CD14-positive monocyte (primary cell): ENCODE results near the gene STK32A. TPM values are rescaled to one million over a fixed set of nuclear protein-coding genes. Genes with fewer than 3 reads are reported as not detected.

Experiments
- DNase-seq, 3 donors: peaks; one replicate each; pipeline ENCODE4 v3.0.0-alpha.2; 2011 to 2022
- H2AFZ ChIP-seq: 2 replicates; pipeline ENCODE4 v1.6.0; 2012; ENCODE audit warnings: mild to moderate bottlenecking, low read depth, low read length, inconsistent platforms; ENCODE audit not compliant: insufficient read depth, poor library complexity, severe bottlenecking
- H3K27ac ChIP-seq, 2 donors: 1 replicate in 1 of 2; 2 replicates in 1 of 2; pipeline ENCODE4 v1.5.1; 2012 to 2013; ENCODE audit warnings: low read length in 2 of 2, control low read depth in 1 of 2, inconsistent platforms in 1 of 2, low read depth in 1 of 2, mild to moderate bottlenecking in 1 of 2
- H3K27me3 ChIP-seq, 2 donors: one replicate each; pipeline versions ENCODE4 v1.6.0 to v1.6.1; 2011 to 2013; ENCODE audit warnings: low read length in 2 of 2; ENCODE audit not compliant: control insufficient read depth in 2 of 2, insufficient read depth in 2 of 2
- H3K36me3 ChIP-seq, 2 donors: replicated peaks in 1 of 2; 1 replicate in 1 of 2; 2 replicates in 1 of 2; pipeline versions ENCODE4 v1.5.1 to v1.6.1; 2012 to 2013; ENCODE audit warnings: low read length in 2 of 2, control low read depth in 1 of 2, inconsistent platforms in 1 of 2, mild to moderate bottlenecking in 1 of 2; ENCODE audit not compliant: insufficient read depth in 2 of 2, control insufficient read depth in 1 of 2
- H3K4me1 ChIP-seq, 2 donors: 1 replicate in 1 of 2; 2 replicates in 1 of 2; pipeline versions ENCODE4 v1.5.1 to v1.6.1; 2012 to 2013; ENCODE audit warnings: low read length in 2 of 2, control low read depth in 1 of 2, inconsistent platforms in 1 of 2, mild to moderate bottlenecking in 1 of 2, moderate library complexity in 1 of 2; ENCODE audit not compliant: insufficient read depth in 2 of 2, control insufficient read depth in 1 of 2
- H3K4me2 ChIP-seq: replicated peaks from 2 replicates; pipeline ENCODE3; 2012; ENCODE audit warnings: low read length, moderate library complexity, mild to moderate bottlenecking; ENCODE audit not compliant: poor library complexity, severe bottlenecking; ENCODE audit errors: extremely low read depth
- H3K4me3 ChIP-seq, 3 experiments: fragments of 200-600 bp in 1 of 3; sonication (generic) in 1 of 3; replicated peaks in 1 of 3; 1 replicate in 2 of 3; 2 replicates in 1 of 3; pipeline ENCODE4 v1.5.1; 2011 to 2013; ENCODE audit warnings: low read length in 3 of 3, mild to moderate bottlenecking in 3 of 3, control low read depth in 2 of 3, low read depth in 2 of 3, inconsistent platforms in 1 of 3, moderate library complexity in 1 of 3
- H3K79me2 ChIP-seq: 2 replicates; pipeline ENCODE4 v1.6.0; 2012; ENCODE audit warnings: mild to moderate bottlenecking, control low read depth, inconsistent platforms, low read length, moderate library complexity; ENCODE audit not compliant: insufficient read depth
- H3K9ac ChIP-seq: 2 replicates; pipeline ENCODE4 v1.6.0; 2017; ENCODE audit warnings: low read length, mild to moderate bottlenecking; ENCODE audit not compliant: insufficient read depth, poor library complexity, severe bottlenecking
- H3K9me3 ChIP-seq, 2 donors: replicated peaks in 1 of 2; 1 replicate in 1 of 2; 2 replicates in 1 of 2; pipeline versions ENCODE4 v1.5.1 to v1.6.1; 2012 to 2013; ENCODE audit warnings: low read length in 2 of 2, control low read depth in 1 of 2; ENCODE audit not compliant: control insufficient read depth in 1 of 2, insufficient read depth in 1 of 2
- H4K20me1 ChIP-seq: 2 replicates; pipeline ENCODE4 v1.6.0; 2012; ENCODE audit warnings: mild to moderate bottlenecking, low read length, control low read depth, moderate library complexity; ENCODE audit not compliant: insufficient read depth
- H3K27ac Mint-ChIP-seq, 7 donors: one replicate each; pipeline ENCODE4 v1.8.0; 2020; ENCODE audit warnings: mild to moderate bottlenecking in 7 of 7, mixed read lengths in 7 of 7, moderate library complexity in 6 of 7, inconsistent platforms in 2 of 7
- H3K27me3 Mint-ChIP-seq, 3 donors: one replicate each; pipeline ENCODE4 v1.8.0; 2021 to 2022; ENCODE audit warnings: low read depth in 3 of 3, mild to moderate bottlenecking in 3 of 3, mixed read lengths in 3 of 3, moderate library complexity in 3 of 3, inconsistent platforms in 1 of 3
- H3K36me3 Mint-ChIP-seq, 2 donors: one replicate each; pipeline ENCODE4 v1.8.0; 2020; ENCODE audit warnings: mixed read lengths in 2 of 2, inconsistent platforms in 1 of 2, mild to moderate bottlenecking in 1 of 2
- H3K4me1 Mint-ChIP-seq: one replicate; pipeline ENCODE4 v1.8.0; 2020; ENCODE audit warnings: mild to moderate bottlenecking, mixed read lengths
- H3K4me3 Mint-ChIP-seq, 2 donors: one replicate each; pipeline ENCODE4 v1.8.0; 2020; ENCODE audit warnings: mild to moderate bottlenecking in 2 of 2, mixed read lengths in 2 of 2, moderate library complexity in 1 of 2
- H3K9me3 Mint-ChIP-seq, 7 donors: one replicate each; pipeline ENCODE4 v1.8.0; 2020 to 2022; ENCODE audit warnings: mixed read lengths in 7 of 7, mild to moderate bottlenecking in 6 of 7, moderate library complexity in 6 of 7, inconsistent platforms in 2 of 7
- WGBS: methylation state at CpG from one replicate; pipeline ENCODE4 v1.1.5; 2013; ENCODE audit warnings: missing lambda C conversion rate; ENCODE audit not compliant: insufficient coverage; 5-methylcytosine and 5-hydroxymethylcytosine counted together
- intact Hi-C, 2 donors: fragments of 100-400 bp; cut with micrococcal nuclease; formaldehyde crosslinking; loops; one replicate each; pipeline versions ENCODE4 v1.15.0 to v1.15.1; 2023
- polyA plus RNA-seq, 3 donors: library from polyadenylated mRNA; depleted of rRNA in 1 of 3; unstranded in 2 of 3; stranded (reverse) in 1 of 3; fragments of 300-500 nt in 2 of 3; fragments of >200 nt in 1 of 3; fragmentation: Illumina TruSeq in 2 of 3; gene quantifications; 1 replicate in 2 of 3; 2 replicates in 1 of 3; pipeline ENCODE4 v1.2.3, GENCODE V29; 2012 to 2021
- TF ChIP-seq, protein P1 (sequence below): fragments of 200-600 bp; IDR thresholded peaks from one replicate; pipeline ENCODE4 v1.8.0; 2022; ENCODE audit warnings: antibody characterized with exemption, mild to moderate bottlenecking

Gene STK32A
- polyA plus RNA-seq, 3 donors: not detected

DNA sequence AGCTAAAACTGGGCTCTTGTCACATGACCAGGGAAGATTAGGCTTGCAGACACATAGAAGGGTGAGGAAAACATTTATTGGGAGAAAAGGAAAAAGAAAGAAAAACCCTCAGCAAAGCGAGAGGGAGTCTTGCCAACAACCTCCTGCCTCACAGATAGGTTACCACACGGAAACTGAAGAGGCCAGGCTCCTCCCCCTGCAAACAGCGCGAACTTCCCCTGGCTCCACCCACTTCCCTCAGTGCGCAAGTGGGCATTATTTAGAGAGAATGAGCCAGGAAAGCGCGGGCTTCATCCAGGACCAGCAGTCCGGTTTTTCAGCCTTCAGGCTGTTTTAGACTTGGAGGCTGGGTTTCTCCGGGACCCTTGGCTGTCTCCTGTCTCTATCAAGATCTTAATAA is 70.3 kb downstream of the STK32A start:
- Histone ChIP-seq H3K36me3 (no peaks in the 10 kb centered on the region), H3K4me3 (no peak overlapping the region), H3K9ac (no peak overlapping the region), H4K20me1 (no peaks in the 10 kb centered on the region), H3K4me2 (no peak overlapping the region), H3K27me3 (no peaks in the 10 kb centered on the region), H3K9me3 (peaks cover 0 to 4% of the 10 kb centered on the region in 2 donors), H3K27ac (no peak overlapping the region), H3K4me1 (peaks cover 2 to 4% of the 10 kb centered on the region in 2 donors), H2AFZ (no peak overlapping the region), H3K79me2 (no peaks in the 10 kb centered on the region)
- 95% methylated on average over 4 of the region's 9 CpGs for WGBS
- no peaks in the 10 kb centered on the region for H3K36me3 Mint-ChIP-seq
- TF ChIP-seq, protein P1, sequence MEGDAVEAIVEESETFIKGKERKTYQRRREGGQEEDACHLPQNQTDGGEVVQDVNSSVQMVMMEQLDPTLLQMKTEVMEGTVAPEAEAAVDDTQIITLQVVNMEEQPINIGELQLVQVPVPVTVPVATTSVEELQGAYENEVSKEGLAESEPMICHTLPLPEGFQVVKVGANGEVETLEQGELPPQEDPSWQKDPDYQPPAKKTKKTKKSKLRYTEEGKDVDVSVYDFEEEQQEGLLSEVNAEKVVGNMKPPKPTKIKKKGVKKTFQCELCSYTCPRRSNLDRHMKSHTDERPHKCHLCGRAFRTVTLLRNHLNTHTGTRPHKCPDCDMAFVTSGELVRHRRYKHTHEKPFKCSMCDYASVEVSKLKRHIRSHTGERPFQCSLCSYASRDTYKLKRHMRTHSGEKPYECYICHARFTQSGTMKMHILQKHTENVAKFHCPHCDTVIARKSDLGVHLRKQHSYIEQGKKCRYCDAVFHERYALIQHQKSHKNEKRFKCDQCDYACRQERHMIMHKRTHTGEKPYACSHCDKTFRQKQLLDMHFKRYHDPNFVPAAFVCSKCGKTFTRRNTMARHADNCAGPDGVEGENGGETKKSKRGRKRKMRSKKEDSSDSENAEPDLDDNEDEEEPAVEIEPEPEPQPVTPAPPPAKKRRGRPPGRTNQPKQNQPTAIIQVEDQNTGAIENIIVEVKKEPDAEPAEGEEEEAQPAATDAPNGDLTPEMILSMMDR: no peak
- H3K9me3 Mint-ChIP-seq: peaks cover 0 to 11% (median 3%) of the 10 kb centered on the region in 7 donors
- intact Hi-C loops: no loop called here
- H3K27ac Mint-ChIP-seq: no peak overlapping the region
- peaks cover 9% of the 10 kb centered on the region for H3K4me1 Mint-ChIP-seq
- no peaks in the 10 kb centered on the region for H3K27me3 Mint-ChIP-seq
- DNase-seq: no peak
- H3K4me3 Mint-ChIP-seq: no peak overlapping the region

DNA sequence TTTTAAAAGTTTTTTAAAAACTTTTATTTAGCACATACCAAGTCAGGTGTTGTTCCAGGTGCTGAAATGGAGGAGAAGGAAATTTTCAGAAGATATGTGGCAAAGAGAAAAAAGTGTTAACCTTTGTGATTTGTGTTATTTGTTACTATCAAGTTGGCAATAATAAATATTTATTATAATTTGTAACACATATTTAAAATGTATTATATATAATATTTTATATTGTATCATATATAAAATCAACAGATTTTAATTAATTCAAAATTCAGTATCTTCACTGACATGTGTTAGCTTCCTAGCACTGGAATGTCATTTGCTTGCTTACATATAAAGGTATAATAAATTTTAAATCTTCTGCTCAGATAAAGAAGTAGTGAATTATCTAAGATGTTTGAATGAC is 71.5 kb downstream of the STK32A start:
- Mint-ChIP-seq H3K4me3 (no peak overlapping the region), H3K27ac (no peak overlapping the region), H3K27me3 (no peaks in the 10 kb centered on the region), H3K36me3 (no peaks in the 10 kb centered on the region), H3K9me3 (peaks cover 0 to 11% (median 3%) of the 10 kb centered on the region in 7 donors), H3K4me1 (peaks cover 15% of the 10 kb centered on the region)
- H3K9me3 ChIP-seq: peaks cover 0 to 4% of the 10 kb centered on the region in 2 donors
- intact Hi-C loops: no loop called here
- TF ChIP-seq, protein P1: no peak
- H3K27me3 ChIP-seq: no peaks in the 10 kb centered on the region
- peaks cover 7 to 9% of the 10 kb centered on the region in 2 donors for H3K4me1 ChIP-seq
- H3K36me3 ChIP-seq: no peaks in the 10 kb centered on the region
- no peak overlapping the region for H2AFZ ChIP-seq
- H3K9ac ChIP-seq: no peak overlapping the region
- no peak overlapping the region for H3K27ac ChIP-seq
- DNase-seq: no peak
- no peak overlapping the region for H3K4me2 ChIP-seq
- H3K79me2 ChIP-seq: no peaks in the 10 kb centered on the region
- no peak overlapping the region for H3K4me3 ChIP-seq
- no peaks in the 10 kb centered on the region for H4K20me1 ChIP-seq
